Naive thymus-derived CD8-positive, alpha-beta T cell (primary cell): ENCODE measurements around the gene CLTA. TPM values are rescaled to one million over a fixed set of nuclear protein-coding genes. Genes with fewer than 3 reads are reported as not detected.
A peak's percentile ranks its signal among the peaks of the same experiment; 100 is the strongest.

Experiments
- ATAC-seq, 2 donors: fragments of 150-1000 bp; cut with Tn5 transposase in 1 of 2; sonication (Bioruptor Pico), chemical (Tn5 transposase) in 1 of 2; 1 replicate in 1 of 2; 2 replicates in 1 of 2; pipeline ENCODE4 v1.10.0; 2021; ENCODE audit warnings: mild to moderate bottlenecking in 2 of 2, moderate library complexity in 2 of 2
- POLR2A ChIA-PET: fragments of 350-600 bp; sonication (Branson Sonifier 250); formaldehyde crosslinking; loops from one replicate; lab custom pipeline; 2021; ENCODE audit warnings: antibody characterized with exemption; lab: Charles Lee
- DNase-seq, 10 donors: peaks; one replicate each; pipeline versions ENCODE4 v3.0.0 to v3.0.0-alpha.2; 2020 to 2022
- H3K27ac Mint-ChIP-seq, 10 donors: one replicate each; pipeline ENCODE4 v1.8.0; 2020 to 2022; ENCODE audit warnings: mild to moderate bottlenecking in 10 of 10, mixed read lengths in 10 of 10, moderate library complexity in 4 of 10, inconsistent platforms in 1 of 10
- H3K27me3 Mint-ChIP-seq, 5 donors: one replicate each; pipeline ENCODE4 v1.8.0; 2021 to 2022; ENCODE audit warnings: mixed read lengths in 5 of 5
- H3K36me3 Mint-ChIP-seq, 3 donors: one replicate each; pipeline ENCODE4 v1.8.0; 2020 to 2022; ENCODE audit warnings: mixed read lengths in 3 of 3, mild to moderate bottlenecking in 2 of 3, inconsistent platforms in 1 of 3
- H3K4me1 Mint-ChIP-seq, 4 donors: one replicate each; pipeline ENCODE4 v1.8.0; 2021 to 2022; ENCODE audit warnings: mixed read lengths in 4 of 4
- H3K4me3 Mint-ChIP-seq, 10 donors: one replicate each; pipeline ENCODE4 v1.8.0; 2020 to 2022; ENCODE audit warnings: mild to moderate bottlenecking in 10 of 10, mixed read lengths in 10 of 10, moderate library complexity in 6 of 10, inconsistent platforms in 1 of 10
- H3K9me3 Mint-ChIP-seq, 9 donors: one replicate each; pipeline ENCODE4 v1.8.0; 2020 to 2022; ENCODE audit warnings: mixed read lengths in 9 of 9, mild to moderate bottlenecking in 3 of 9, inconsistent platforms in 1 of 9, moderate library complexity in 1 of 9
- polyA plus RNA-seq, 3 donors: library from polyadenylated mRNA; unstranded; fragments of 300-500 nt; fragmentation: Illumina TruSeq; gene quantifications; one replicate each; pipeline ENCODE4 v1.2.3, GENCODE V29; 2021
- total RNA-seq, 8 experiments: library from RNA in 2 of 8; stranded (reverse) in 2 of 8; gene quantifications; one replicate each; pipeline ENCODE4 v1.2.3 and lab custom pipeline; 2021 to 2026

The CLTA gene
- total and polyA plus RNA-seq, 5 experiments from 2014 or later = 56.7 to 84.5 (median 60.8) TPM

- Mint-ChIP-seq H3K36me3 (peaks cover 0 to 29% (median 1%) of the 10 kb centered on the region in 3 donors), H3K27ac (peak overlapping the region; percentile 62 to 98 (median 92)), H3K27me3 (peaks cover 0 to 5% (median 0%) of the 10 kb centered on the region in 5 donors), H3K4me1 (peaks cover 32 to 62% (median 50%) of the 10 kb centered on the region in 4 donors), H3K9me3 (no peaks in the 10 kb centered on the region), H3K4me3 (peak overlapping the region; percentile 88 to 99 (median 96))
- DNase-seq (no peak), ATAC-seq (no peak)
- POLR2A ChIA-PET = interaction anchor here (0.6 to 2.3 kb wide), 8 partner anchors 10 to 209 kb away, joined by 3 to 14 read pairs (median 8); partner anchors contain the start of genes GLIPR2, GNE and RNF38
These were observed 965 bp downstream of the CLTA start for GRCh38 chr9:36191686-36192085.

- Mint-ChIP-seq H3K27ac (peak overlapping the region in 8 of 10 donors; percentile 62 to 98 (median 92)), H3K36me3 (peaks cover 0 to 32% (median 1%) of the 10 kb centered on the region in 3 donors), H3K27me3 (peaks cover 0 to 5% (median 0%) of the 10 kb centered on the region in 5 donors), H3K4me1 (peaks cover 32 to 63% (median 52%) of the 10 kb centered on the region in 4 donors), H3K4me3 (peak overlapping the region; percentile 88 to 99 (median 96)), H3K9me3 (no peaks in the 10 kb centered on the region)
- DNase-seq (no peak), ATAC-seq (no peak)
- POLR2A ChIA-PET = interaction anchor here (2.0 to 2.3 kb wide), 4 partner anchors 9 to 208 kb away, joined by 8 to 14 read pairs (median 12); partner anchors contain the start of genes GNE and RNF38
These were observed 1.5 kb downstream of the CLTA start for GRCh38 chr9:36192196-36192595.

GRCh38 chr9:36193023-36193422 is 2.3 kb downstream of the CLTA start:
- H3K4me3 Mint-ChIP-seq = peak overlapping the region; percentile 88 to 99 (median 96)
- peaks cover 0 to 40% (median 1%) of the 10 kb centered on the region in 3 donors for H3K36me3 Mint-ChIP-seq
- no peaks in the 10 kb centered on the region for H3K9me3 Mint-ChIP-seq
- ATAC-seq (no peak), DNase-seq (no peak)
- peaks cover 0 to 5% (median 0%) of the 10 kb centered on the region in 5 donors for H3K27me3 Mint-ChIP-seq
- peak overlapping the region in 8 of 10 donors; percentile 1 to 95 (median 68) for H3K27ac Mint-ChIP-seq
- POLR2A ChIA-PET = interaction anchor here (0.7 kb wide), 1 partner anchor 1139 kb away, joined by 6 read pairs; no protein-coding TSS in a partner anchor
- peaks cover 35 to 60% (median 54%) of the 10 kb centered on the region in 4 donors for H3K4me1 Mint-ChIP-seq

GRCh38 chr9:36194326-36195000 is 3.7 kb downstream of the CLTA start:
- peak overlapping the region in 5 of 10 donors; percentile 20 to 52 (median 35) for H3K4me3 Mint-ChIP-seq
- peaks cover 35 to 62% (median 54%) of the 10 kb centered on the region in 4 donors for H3K4me1 Mint-ChIP-seq
- ATAC-seq (no peak), DNase-seq (no peak)
- peaks cover 0 to 53% (median 5%) of the 10 kb centered on the region in 3 donors for H3K36me3 Mint-ChIP-seq
- H3K27ac Mint-ChIP-seq = peak overlapping the region in 9 of 10 donors; percentile 2 to 95 (median 53)
- no peaks in the 10 kb centered on the region for H3K9me3 Mint-ChIP-seq
- peaks cover 0 to 2% (median 0%) of the 10 kb centered on the region in 5 donors for H3K27me3 Mint-ChIP-seq
- POLR2A ChIA-PET = interaction anchor here (0.5 to 1.4 kb wide), 3 partner anchors 28 to 1180 kb away, joined by 3 read pairs; no protein-coding TSS in a partner anchor

- ATAC-seq (no peak), DNase-seq (no peak)
- no peaks in the 10 kb centered on the region for H3K9me3 Mint-ChIP-seq
- POLR2A ChIA-PET = no interaction called here
- H3K4me1 Mint-ChIP-seq = peaks cover 20 to 46% (median 36%) of the 10 kb centered on the region in 4 donors
- no peaks in the 10 kb centered on the region for H3K27me3 Mint-ChIP-seq
- peak overlapping the region in 2 of 10 donors; percentile 14 to 32 for H3K27ac Mint-ChIP-seq
- peaks cover 3 to 95% (median 28%) of the 10 kb centered on the region in 3 donors for H3K36me3 Mint-ChIP-seq
- no peak overlapping the region for H3K4me3 Mint-ChIP-seq
These were observed 14.3 kb downstream of the CLTA start for GRCh38 chr9:36204906-36205547.

GRCh38 chr9:36207016-36207415 is 16.3 kb downstream of the CLTA start:
- H3K27me3 Mint-ChIP-seq = no peaks in the 10 kb centered on the region
- POLR2A ChIA-PET = interaction anchor here (0.6 to 0.9 kb wide), 2 partner anchors 8 to 164 kb away, joined by 4 to 7 read pairs; no protein-coding TSS in a partner anchor
- DNase-seq = no peak
- peak overlapping the region in 9 of 10 donors; percentile 44 to 89 (median 72) for H3K27ac Mint-ChIP-seq
- peaks cover 29 to 62% (median 47%) of the 10 kb centered on the region in 4 donors for H3K4me1 Mint-ChIP-seq
- ATAC-seq = no peak
- H3K4me3 Mint-ChIP-seq = no peak overlapping the region
- H3K9me3 Mint-ChIP-seq = no peaks in the 10 kb centered on the region
- H3K36me3 Mint-ChIP-seq = peaks cover 3 to 96% (median 28%) of the 10 kb centered on the region in 3 donors

GRCh38 chr9:36207546-36208012 is 16.9 kb downstream of the CLTA start:
- H3K27me3 Mint-ChIP-seq = no peaks in the 10 kb centered on the region
- H3K4me3 Mint-ChIP-seq = peak overlapping the region in 2 of 10 donors; percentile 5 to 47
- peak overlapping the region in 9 of 10 donors; percentile 15 to 89 (median 74) for H3K27ac Mint-ChIP-seq
- peaks cover 29 to 60% (median 47%) of the 10 kb centered on the region in 4 donors for H3K4me1 Mint-ChIP-seq
- ATAC-seq = no peak
- H3K9me3 Mint-ChIP-seq = no peaks in the 10 kb centered on the region
- DNase-seq = no peak
- H3K36me3 Mint-ChIP-seq = peaks cover 0 to 96% (median 23%) of the 10 kb centered on the region in 3 donors
- POLR2A ChIA-PET = interaction anchor here (0.6 to 1.9 kb wide), 3 partner anchors 9 to 163 kb away, joined by 4 to 7 read pairs (median 5); partner anchors contain the start of gene CLTA

GRCh38 chr9:36208521-36209253 is 18.0 kb downstream of the CLTA start:
- peak overlapping the region in 9 of 10 donors; percentile 15 to 84 (median 70) for H3K27ac Mint-ChIP-seq
- DNase-seq = no peak
- no peaks in the 10 kb centered on the region for H3K27me3 Mint-ChIP-seq
- H3K4me3 Mint-ChIP-seq = peak overlapping the region in 1 of 10 donors; percentile 54
- POLR2A ChIA-PET = interaction anchor here (1.9 kb wide), 1 partner anchor 18 kb away, joined by 5 read pairs; the partner anchor contains the start of gene CLTA
- no peak for ATAC-seq
- H3K9me3 Mint-ChIP-seq = no peaks in the 10 kb centered on the region
- H3K36me3 Mint-ChIP-seq = peaks cover 0 to 96% (median 23%) of the 10 kb centered on the region in 3 donors
- peaks cover 34 to 66% (median 50%) of the 10 kb centered on the region in 4 donors for H3K4me1 Mint-ChIP-seq

- H3K4me1 Mint-ChIP-seq = peaks cover 34 to 76% (median 55%) of the 10 kb centered on the region in 4 donors
- no peaks in the 10 kb centered on the region for H3K9me3 Mint-ChIP-seq
- H3K27me3 Mint-ChIP-seq = no peaks in the 10 kb centered on the region
- POLR2A ChIA-PET = no interaction called here
- peaks cover 0 to 92% (median 10%) of the 10 kb centered on the region in 3 donors for H3K36me3 Mint-ChIP-seq
- no peak for DNase-seq
- H3K4me3 Mint-ChIP-seq = no peak overlapping the region
- ATAC-seq = no peak
- H3K27ac Mint-ChIP-seq = peak overlapping the region in 6 of 10 donors; percentile 11 to 80 (median 58)
These were observed 20.0 kb downstream of the CLTA start for GRCh38 chr9:36210722-36211121.

GRCh38 chr9:36211510-36211909 is 20.8 kb downstream of the CLTA start:
- H3K9me3 Mint-ChIP-seq = no peaks in the 10 kb centered on the region
- H3K27ac Mint-ChIP-seq = peak overlapping the region in 5 of 10 donors; percentile 43 to 80 (median 75)
- no peak for DNase-seq
- ATAC-seq = no peak
- POLR2A ChIA-PET = interaction anchor here (0.8 kb wide), 1 partner anchor 21 kb away, joined by 3 read pairs; no protein-coding TSS in a partner anchor
- no peaks in the 10 kb centered on the region for H3K27me3 Mint-ChIP-seq
- H3K36me3 Mint-ChIP-seq = peaks cover 0 to 91% (median 8%) of the 10 kb centered on the region in 3 donors
- no peak overlapping the region for H3K4me3 Mint-ChIP-seq
- peaks cover 38 to 75% (median 58%) of the 10 kb centered on the region in 4 donors for H3K4me1 Mint-ChIP-seq

- Mint-ChIP-seq H3K4me3 (no peak overlapping the region), H3K27me3 (no peaks in the 10 kb centered on the region), H3K4me1 (peaks cover 35 to 67% (median 55%) of the 10 kb centered on the region in 4 donors), H3K36me3 (peaks cover 0 to 91% (median 8%) of the 10 kb centered on the region in 3 donors), H3K9me3 (no peaks in the 10 kb centered on the region), H3K27ac (peak overlapping the region in 5 of 10 donors; percentile 4 to 69 (median 35))
- POLR2A ChIA-PET = interaction anchor here (0.5 kb wide), 1 partner anchor 48 kb away, joined by 6 read pairs; no protein-coding TSS in a partner anchor
- ATAC-seq = no peak
- no peak for DNase-seq
These were observed 22.7 kb downstream of the CLTA start for GRCh38 chr9:36213387-36213786.
